Cardiac fibroblast (primary cell): ENCODE measurements around the gene ATP12A.

Source experiments
- DNase-seq, 2 donors: peaks; one replicate each; pipeline versions ENCODE4 v3.0.0 to v3.0.0-alpha.2; 2010; ENCODE audit warnings: low read depth in 2 of 2
- H3K4me3 ChIP-seq, 2 donors: replicated peaks in 1 of 2; 1 replicate in 1 of 2; 2 replicates in 1 of 2; pipeline ENCODE4 v1.5.1; 2011; ENCODE audit warnings: low read depth in 2 of 2, low read length in 2 of 2, mild to moderate bottlenecking in 2 of 2, moderate library complexity in 1 of 2
- CTCF ChIP-seq: IDR thresholded peaks from one replicate; pipeline ENCODE4 v1.5.1; 2011; ENCODE audit warnings: low read depth, mild to moderate bottlenecking, low read length, inconsistent platforms

The ATP12A gene

GRCh38 chr13:24679686-24680085, 522 bp upstream of the ATP12A start:
- H3K4me3 ChIP-seq = no peak overlapping the region
- no peak for DNase-seq
- no peak for TF ChIP-seq CTCF

- H3K4me3 ChIP-seq = no peak overlapping the region
- no peak for TF ChIP-seq CTCF
- no peak for DNase-seq
These were observed 855 bp downstream of the ATP12A start for GRCh38 chr13:24680921-24681604.

GRCh38 chr13:24681930-24682329, 1.7 kb downstream of the ATP12A start:
- no peak overlapping the region for H3K4me3 ChIP-seq
- no peak for TF ChIP-seq CTCF
- no peak for DNase-seq

GRCh38 chr13:24682353-24682752, 2.1 kb downstream of the ATP12A start:
- no peak for TF ChIP-seq CTCF
- no peak overlapping the region for H3K4me3 ChIP-seq
- no peak for DNase-seq

GRCh38 chr13:24683351-24683750, 3.1 kb downstream of the ATP12A start:
- H3K4me3 ChIP-seq = no peak overlapping the region
- no peak for TF ChIP-seq CTCF
- no peak for DNase-seq

GRCh38 chr13:24683838-24684599, 3.8 kb downstream of the ATP12A start:
- no peak overlapping the region for H3K4me3 ChIP-seq
- DNase-seq = peak; percentile 31 to 45
- TF ChIP-seq CTCF = peak; percentile 86

- no peak for TF ChIP-seq CTCF
- H3K4me3 ChIP-seq = no peak overlapping the region
- peak in 1 of 2 donors; percentile 7 for DNase-seq
These were observed 4.4 kb downstream of the ATP12A start for GRCh38 chr13:24684600-24684998.
